Activated naive CD4-positive, alpha-beta T cell treated with anti-CD3 and anti-CD28 coated beads, Interleukin-2, amount 50 U/mL, for 72 hours (primary cell): ENCODE results near the gene TRIM46. TPM values are rescaled to one million over a fixed set of nuclear protein-coding genes. Genes with fewer than 3 reads are reported as not detected.
"Not testable (repeated sequence)": the region's sequence is repeated elsewhere in the genome, so short reads cannot be mapped to it uniquely, and the experiment has no call there.

Experiments used
- ATAC-seq, 2 donors: fragments of 150-1000 bp; cut with Tn5 transposase; 2 replicates each; pipeline ENCODE4 v1.10.0; 2021; ENCODE audit warnings: mild to moderate bottlenecking in 2 of 2, moderate library complexity in 2 of 2
- DNase-seq, 2 donors: peaks; one replicate each; pipeline ENCODE4 v3.0.0; 2021 to 2022; ENCODE audit warnings: low spot score in 2 of 2
- H3K27ac Mint-ChIP-seq, 2 donors: one replicate each; pipeline ENCODE4 v1.8.0; 2022; ENCODE audit warnings: mild to moderate bottlenecking in 2 of 2, mixed read lengths in 2 of 2
- H3K36me3 Mint-ChIP-seq, 2 donors: one replicate each; pipeline ENCODE4 v1.8.0; 2022; ENCODE audit warnings: mixed read lengths in 2 of 2
- H3K9me3 Mint-ChIP-seq, 2 donors: one replicate each; pipeline ENCODE4 v1.8.0; 2022; ENCODE audit warnings: mixed read lengths in 2 of 2
- total RNA-seq, 2 donors: library from RNA; stranded (reverse); gene quantifications; one replicate each; pipeline ENCODE4 v1.2.3, GENCODE V29; 2022

The TRIM46 gene
- total RNA-seq, 2 donors from 2014 or later = 6.8 to 15.2 TPM

DNA sequence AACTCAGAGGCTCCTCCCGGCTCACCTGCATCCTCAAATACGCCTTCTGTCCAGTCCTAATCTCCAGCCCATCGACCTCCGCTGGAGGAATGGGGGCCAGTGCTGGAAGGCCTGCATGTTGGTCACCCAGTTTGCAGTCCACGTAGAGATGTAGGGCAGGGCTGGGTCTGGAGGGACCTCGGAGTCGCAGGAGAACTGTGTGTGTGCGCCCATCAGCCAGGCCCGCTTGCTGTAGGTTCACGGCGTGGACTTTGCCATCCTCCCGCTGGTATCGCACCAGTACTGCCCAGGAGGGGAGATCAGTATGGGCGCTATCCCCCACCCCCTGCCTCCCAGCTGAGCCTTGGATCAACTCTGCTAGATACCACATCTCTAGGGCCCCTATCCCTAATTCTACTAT lies 31.4 kb downstream of the TRIM46 start:
- no peak for ATAC-seq
- Mint-ChIP-seq H3K9me3 (no peaks in the 10 kb centered on the region), H3K27ac (no peak overlapping the region), H3K36me3 (no peaks in the 10 kb centered on the region)
- no peak for DNase-seq

DNA sequence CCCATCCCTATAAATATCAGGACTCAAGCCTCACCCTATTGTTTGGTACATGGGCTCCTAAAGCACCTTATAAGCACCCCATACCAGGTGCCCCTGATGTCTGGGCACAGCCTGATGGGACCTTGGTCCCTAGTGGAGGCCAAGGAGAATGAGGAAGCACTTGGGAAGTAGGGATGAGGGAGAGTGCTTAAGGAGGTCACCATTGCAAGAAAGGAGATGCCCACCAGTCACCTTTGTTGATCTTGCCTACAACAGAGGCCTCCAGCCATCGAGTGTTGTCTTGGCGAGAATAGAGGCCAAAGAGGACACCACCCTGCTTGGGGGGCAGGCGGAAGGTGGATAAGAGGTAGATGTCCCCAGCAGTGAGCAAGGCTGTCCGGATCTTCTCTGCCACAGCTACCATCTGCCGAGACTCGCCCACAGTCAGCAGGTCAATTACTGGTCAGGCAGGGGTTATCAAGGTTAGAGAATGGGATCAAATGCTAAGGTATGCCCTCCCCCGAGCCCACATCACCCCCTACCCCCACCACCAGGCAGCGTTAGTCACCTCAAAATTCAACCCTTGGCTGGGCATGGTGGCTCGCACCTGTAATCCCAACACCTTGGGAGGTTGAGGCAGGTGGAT lies 32.4 kb downstream of the TRIM46 start:
- Mint-ChIP-seq H3K36me3 (no peaks in the 10 kb centered on the region), H3K27ac (peak overlapping the region in 1 of 2 donors; percentile 93), H3K9me3 (no peaks in the 10 kb centered on the region)
- DNase-seq = no peak
- ATAC-seq = no peak

DNA sequence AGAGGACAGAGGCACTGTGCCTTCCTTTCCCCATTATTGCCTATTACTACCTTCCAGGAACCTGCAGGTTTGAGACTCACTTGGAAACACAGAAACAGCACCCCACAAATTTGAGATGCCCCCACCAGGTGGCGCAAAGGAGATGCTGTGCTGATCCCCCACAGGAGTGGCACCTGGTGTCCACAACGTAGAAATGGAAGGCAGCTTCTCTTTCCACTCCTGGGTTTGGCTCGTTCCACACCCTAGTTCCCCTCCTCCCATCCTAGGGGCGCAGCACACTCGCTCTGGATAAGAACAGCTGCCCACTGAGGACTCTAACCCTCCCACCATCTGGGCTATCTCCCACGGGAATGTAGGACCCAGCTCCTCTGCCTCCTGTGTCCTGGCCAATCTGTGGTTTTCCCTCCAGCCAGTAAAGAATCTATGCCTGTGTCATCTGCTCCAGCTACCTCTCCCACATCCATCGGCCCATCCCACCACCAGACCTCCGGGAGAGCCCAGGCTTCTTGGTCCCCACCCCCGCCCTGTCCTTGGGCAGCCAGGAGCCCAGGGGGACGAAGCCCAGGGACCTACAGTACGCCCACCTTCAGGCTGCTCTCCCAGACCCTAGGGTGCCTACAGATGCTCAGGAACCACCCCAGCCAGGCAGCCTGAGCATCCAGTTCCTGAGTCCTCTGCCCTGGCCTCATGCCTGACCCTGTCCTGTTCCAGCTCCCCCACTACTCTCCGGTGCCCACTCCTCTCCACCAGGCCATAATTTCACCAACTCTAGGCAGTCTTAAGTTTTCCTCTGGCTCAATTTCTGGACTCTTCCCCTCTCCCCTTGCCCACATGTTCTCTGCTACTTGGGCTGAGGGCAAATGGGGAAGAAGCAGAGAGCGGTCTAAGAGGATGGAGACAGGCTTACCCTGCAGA lies 33.5 kb downstream of the TRIM46 start:
- no peaks in the 10 kb centered on the region for H3K9me3 Mint-ChIP-seq
- H3K36me3 Mint-ChIP-seq = no peaks in the 10 kb centered on the region
- ATAC-seq (peak; percentile 39 to 53), DNase-seq (peak; percentile 81 to 96)
- H3K27ac Mint-ChIP-seq = peak overlapping the region; percentile 46 to 93

DNA sequence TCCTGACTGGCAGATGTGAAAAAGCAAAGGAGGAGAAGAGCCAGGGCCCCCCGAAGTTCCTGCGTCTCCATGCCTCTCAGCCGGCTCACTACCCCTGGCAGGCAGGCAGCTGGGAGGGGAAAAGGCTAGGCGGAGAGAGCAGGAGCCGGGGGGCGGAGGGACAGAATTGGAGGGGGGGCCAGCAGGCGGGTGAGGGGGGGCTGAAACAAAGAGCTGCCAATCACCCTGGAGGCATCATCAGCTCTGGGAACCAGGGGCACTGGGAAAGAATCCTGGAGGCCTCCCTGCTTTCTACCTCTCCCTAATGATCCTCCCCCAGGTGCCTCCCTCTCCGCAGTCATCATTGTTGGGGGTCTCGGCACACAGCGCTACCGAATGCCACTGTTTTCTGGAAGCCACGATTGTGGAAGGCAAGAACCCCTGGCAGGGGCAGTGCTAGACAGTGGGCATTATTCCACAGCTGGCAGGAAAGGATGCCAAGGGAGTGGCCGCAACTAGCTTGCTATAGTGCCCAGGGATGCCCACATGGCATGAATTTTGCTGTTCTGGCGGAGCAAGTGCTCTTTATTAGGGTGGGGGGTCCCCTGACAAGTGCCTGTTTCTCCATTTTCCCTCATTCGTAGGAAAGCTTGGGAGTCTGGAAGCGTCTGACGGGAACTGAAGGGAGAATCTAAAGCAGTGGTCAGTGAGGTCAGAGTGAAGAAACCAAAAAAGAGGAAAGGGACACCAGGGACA lies 34.3 kb downstream of the TRIM46 start, which contains the start of gene THBS3:
TSS of gene THBS3 (minus strand) at position 92 of the 735 bp plus-strand sequence. CDS start at position 71, 21 bp downstream.
- DNase-seq (no peak), ATAC-seq (no peak)
- H3K9me3 Mint-ChIP-seq = no peaks in the 10 kb centered on the region
- H3K27ac Mint-ChIP-seq = peak within 1 kb of the TSS; percentile 93 to 96
- H3K36me3 Mint-ChIP-seq = no peaks in the 10 kb centered on the region

DNA sequence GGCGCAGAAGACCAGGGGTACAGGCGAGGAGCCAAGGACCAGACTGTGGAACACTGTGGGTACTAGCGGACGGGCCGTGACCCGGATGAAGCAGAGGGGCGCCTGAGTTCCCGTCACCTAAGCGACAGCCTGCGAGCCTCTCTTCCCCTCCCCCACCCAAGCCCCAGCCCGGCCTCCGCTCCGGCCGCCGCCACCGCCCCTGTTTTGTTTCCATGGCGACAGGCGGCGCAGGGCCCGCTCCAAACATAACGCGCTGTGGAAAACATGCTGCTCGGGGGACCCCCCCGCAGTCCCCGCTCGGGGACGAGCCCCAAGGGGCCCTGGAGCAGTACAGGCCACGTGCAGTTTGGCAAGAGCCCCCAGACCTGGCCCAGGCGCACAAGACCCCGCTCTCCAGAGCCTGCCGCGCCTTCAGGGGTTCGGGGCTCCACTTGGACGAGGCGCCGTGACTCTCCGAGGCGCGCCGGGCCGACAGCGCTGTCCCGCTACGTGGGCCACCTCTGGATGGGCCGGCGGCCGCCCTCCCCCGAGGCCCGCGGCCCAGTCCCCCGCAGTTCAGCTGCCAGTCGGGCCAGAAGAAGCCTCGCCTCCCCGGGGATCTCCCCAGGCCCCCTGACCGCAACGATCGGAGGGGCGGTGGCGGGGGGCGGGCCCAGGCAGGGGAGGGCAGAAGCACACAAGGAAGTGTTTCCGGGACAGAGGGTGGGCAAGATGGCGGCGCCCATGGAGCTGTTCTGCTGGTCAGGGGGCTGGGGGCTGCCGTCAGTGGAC lies 35.1 kb downstream of the TRIM46 start, which contains the start of gene MTX1:
TSS of gene MTX1 (plus strand) at position 155 of the 771 bp plus-strand sequence. CDS start at position 265, 110 bp downstream.
- DNase-seq = peak; percentile 84 to 88
- peak; percentile 85 to 89 for ATAC-seq
- Mint-ChIP-seq H3K9me3 (no peaks in the 10 kb centered on the region), H3K36me3 (no peaks in the 10 kb centered on the region), H3K27ac (peak within 1 kb of the TSS; percentile 93 to 96)

DNA sequence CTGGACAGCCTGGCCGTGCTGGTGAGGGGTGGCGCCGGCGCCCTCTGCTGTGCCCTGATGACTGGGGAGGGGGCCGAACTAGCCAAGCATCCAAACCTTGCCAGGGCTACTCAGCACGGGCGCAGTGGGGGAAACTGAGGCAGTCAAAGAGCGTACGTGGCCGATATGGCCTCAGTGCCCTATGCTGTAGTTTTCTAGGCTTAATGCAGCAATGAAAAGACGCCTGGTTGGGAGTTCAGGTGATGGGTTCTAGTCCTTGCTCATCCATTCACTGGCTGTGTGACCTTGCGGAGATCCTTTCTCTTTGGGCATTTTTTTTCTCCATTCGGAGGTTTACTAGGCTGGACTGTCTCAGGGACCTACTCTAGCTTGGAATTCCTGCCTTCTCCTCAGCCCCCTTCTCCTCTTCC lies 35.7 kb downstream of the TRIM46 start:
- Mint-ChIP-seq H3K27ac (peak overlapping the region; percentile 91 to 93), H3K9me3 (no peaks in the 10 kb centered on the region), H3K36me3 (no peaks in the 10 kb centered on the region)
- ATAC-seq (no peak), DNase-seq (no peak)

DNA sequence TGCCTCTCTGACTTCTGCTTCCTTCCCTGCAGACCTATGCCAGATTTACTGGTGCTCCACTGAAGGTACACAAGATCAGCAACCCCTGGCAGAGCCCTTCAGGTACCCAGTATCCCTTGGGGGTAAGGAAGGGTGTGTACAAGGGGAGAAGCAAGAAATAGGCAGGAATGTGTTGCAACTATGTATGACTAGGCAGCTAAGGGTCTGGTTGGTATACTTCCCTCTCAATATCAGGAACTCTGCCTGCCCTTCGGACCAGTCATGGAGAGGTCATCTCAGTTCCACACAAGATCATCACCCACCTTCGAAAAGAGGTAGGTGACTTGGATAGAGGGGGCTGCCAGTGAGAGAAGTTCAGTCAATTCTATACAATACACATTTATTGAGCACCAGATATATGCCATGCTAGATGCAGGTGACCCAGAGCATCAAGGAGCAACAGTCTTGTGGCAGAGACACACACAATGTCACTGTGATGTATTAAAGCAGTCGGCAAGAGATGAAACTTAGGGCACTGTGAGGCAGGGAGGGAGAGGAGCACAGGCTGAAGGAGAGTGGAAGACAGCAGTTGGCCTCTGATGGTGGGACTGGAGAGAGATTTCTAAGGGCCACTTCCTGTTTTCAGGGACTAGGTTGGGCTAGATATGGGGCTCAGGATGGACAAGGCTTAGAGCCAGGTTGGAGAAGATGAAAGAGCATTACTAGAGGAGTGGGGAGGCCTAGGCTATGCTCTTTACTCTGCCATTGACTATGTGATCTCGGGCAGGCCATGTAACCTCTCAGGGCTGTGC lies 36.9 kb downstream of the TRIM46 start:
- no peak overlapping the region for H3K27ac Mint-ChIP-seq

DNA sequence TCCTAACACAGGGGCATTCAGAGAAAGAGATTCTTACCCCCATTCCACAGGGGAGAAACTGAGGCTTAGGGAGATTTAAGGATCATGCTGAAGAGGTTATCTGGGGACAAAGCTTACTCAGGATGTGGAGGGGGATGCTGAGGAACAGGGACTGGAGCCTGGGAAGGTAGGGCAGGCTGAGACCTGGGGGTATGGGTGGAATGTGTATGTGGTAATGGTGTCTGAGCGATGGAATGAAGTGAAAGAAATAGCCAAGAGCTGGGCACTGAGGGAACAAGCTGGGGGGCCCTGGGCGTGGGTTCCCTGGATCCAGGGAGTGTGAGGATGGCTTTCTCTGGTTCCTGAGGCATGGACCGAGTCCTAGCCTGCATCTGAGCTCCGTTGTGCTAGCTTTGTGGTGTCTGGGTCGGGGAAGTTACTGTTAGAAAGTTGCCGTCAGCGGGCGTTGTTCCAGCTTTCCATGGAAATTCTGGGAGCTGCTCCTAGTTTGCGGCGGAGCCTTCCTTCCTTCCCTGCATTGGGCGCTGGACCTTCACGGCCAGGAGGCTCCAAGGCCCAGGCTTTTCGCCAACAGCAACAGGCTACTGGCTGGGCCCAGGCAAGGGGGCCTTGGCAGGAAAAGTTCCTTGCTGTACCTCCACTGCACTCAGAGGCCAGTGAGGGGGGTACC lies 37.9 kb downstream of the TRIM46 start:
- not testable (repeated sequence) for H3K27ac Mint-ChIP-seq, H3K36me3 Mint-ChIP-seq, DNase-seq, ATAC-seq, H3K9me3 Mint-ChIP-seq

More for the DNA sequence above, 36.9 kb downstream of the TRIM46 start:
- DNase-seq (no peak), ATAC-seq (no peak)
- Mint-ChIP-seq H3K36me3 (no peaks in the 10 kb centered on the region), H3K9me3 (no peaks in the 10 kb centered on the region)

DNA sequence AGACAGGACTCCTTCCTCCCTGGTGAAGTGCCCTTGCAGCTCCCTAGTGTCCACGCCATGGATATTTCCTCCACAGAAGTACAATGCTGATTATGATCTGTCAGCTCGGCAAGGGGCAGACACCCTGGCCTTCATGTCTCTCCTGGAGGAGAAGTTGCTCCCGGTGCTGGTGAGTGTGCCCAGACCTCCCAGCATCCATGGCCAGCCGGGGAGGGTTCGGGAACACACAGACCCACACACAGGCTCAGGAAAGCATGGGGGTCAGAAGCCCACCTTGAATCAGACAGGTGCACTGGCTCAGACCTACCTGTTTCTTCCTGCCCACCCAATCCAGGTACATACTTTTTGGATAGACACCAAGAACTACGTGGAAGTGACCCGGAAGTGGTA lies 38.4 kb downstream of the TRIM46 start:
- not testable (repeated sequence) for H3K9me3 Mint-ChIP-seq, ATAC-seq, H3K27ac Mint-ChIP-seq, DNase-seq, H3K36me3 Mint-ChIP-seq

DNA sequence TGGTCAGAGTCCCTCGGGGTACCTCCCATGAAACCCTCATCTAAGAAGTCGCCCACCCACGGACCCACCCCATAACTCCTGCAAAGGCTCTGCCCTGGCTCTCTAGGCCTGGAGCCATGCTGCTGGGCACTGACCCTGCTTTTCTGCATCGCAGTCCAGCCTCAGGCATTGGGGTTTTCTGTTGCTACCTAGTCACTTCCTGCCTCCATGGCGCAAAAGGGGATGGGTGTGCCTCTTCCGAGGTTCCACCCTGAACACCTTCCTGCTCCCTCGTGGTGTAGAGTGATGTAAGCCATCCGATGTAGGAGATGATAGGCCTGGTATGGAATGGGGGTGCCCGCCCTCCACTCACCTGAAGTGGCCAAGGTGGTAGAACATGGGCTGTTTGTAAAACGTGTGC lies 41.1 kb downstream of the TRIM46 start:
- H3K27ac Mint-ChIP-seq = peak overlapping the region in 1 of 2 donors; percentile 6
- ATAC-seq = not testable (repeated sequence)

DNA sequence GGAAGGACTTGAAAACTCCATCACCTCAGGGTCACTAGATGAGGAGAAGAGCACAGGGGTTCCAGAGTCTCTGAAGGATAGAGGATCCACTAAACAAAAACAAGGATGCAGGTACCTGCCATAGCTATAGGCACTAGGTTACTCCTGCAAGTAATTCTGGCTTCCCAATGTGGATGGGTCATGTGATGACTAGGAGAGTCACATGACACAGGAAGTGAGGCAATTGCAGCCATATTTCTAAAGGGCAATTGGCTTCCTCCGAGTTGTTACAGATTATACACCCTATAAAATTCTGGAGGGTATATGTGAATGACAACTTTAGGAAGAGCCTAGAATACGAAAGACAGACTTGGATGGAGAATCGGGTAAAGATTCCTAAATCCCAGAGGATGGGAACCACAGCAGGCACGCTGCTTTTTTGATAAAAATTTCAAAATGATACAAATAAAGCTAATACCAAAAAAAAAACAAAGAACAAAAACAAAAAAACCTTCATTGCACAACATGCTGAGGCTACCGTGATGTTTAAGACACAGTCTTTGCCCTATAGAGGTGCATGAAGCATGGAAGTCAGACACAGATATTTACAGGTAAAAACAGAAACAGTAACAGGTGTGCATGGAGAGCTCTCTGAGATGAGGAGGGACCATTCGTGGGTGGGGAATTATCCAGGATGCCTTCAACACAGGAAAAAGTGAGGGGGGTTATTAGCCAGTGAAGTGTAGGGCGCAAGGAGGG lies 45.4 kb downstream of the TRIM46 start:
- peak; percentile 28 to 68 for ATAC-seq
- Mint-ChIP-seq H3K36me3 (no peaks in the 10 kb centered on the region), H3K9me3 (no peaks in the 10 kb centered on the region), H3K27ac (peak overlapping the region in 1 of 2 donors; percentile 67)
- DNase-seq = peak in 1 of 2 donors; percentile 36

More for the DNA sequence above, 41.1 kb downstream of the TRIM46 start:
- H3K36me3 Mint-ChIP-seq, H3K9me3 Mint-ChIP-seq, DNase-seq: not testable (repeated sequence)

DNA sequence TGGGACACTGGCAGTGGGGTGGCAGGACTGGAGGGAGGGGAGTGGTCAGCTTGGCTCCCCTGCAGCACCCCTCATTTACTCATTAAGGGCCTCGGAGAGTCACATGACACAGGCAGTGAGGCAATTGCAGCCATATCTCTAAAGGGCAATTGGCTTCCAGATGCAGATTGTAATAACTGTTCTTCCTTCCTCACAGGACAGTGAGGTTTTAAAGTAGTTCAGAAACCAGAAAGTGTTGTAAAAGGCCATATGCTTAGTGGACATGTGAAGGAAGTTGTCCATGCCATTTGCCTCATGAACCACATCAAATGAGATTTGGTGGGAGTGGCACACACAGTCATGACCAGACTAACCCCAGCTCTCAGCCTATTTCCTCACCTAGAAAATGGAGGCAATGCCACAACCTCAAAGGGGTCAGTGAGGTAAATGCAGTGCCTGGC lies 46.0 kb downstream of the TRIM46 start:
- Mint-ChIP-seq H3K36me3 (no peaks in the 10 kb centered on the region), H3K9me3 (no peaks in the 10 kb centered on the region), H3K27ac (peak overlapping the region in 1 of 2 donors; percentile 67)
- ATAC-seq (peak; percentile 60 to 80), DNase-seq (no peak)

DNA sequence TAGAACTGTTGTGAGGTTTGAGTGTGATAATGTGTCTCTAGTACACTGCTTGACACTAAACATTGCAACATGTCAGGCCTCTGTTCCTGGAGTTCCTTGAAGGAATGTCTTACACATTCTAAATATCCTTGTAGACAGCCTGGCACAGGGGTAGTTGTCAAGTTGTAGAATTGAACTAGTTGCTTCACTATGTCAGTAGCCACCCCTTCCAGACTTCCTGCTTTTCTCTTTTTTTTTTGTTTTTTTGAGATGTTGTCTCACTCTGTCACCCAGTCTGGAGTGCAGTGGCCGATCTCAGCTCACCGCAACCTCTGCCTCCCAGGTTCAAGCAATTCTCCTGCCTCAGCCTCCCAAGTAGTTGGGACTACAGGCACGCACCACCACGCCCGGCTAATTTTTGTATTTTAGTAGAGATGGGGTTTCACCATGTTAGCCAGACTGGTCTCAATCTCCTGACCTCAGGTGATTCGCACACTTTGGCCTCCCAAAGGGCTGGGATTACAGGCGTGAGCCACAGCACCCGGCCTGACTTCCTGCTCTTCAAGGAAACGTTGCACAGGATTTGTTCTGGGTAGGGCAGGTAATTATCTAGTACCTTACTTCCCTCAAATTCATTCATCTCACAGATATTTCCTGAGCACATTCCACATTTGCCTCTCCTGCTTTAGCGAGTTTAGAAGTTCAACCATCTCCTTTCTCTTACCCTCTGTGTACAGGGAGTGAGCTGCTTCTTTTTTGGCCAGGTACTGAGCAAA lies 46.7 kb downstream of the TRIM46 start:
- not testable (repeated sequence) for H3K9me3 Mint-ChIP-seq, H3K36me3 Mint-ChIP-seq, DNase-seq, ATAC-seq
- H3K27ac Mint-ChIP-seq = peak overlapping the region in 1 of 2 donors; percentile 67

DNA sequence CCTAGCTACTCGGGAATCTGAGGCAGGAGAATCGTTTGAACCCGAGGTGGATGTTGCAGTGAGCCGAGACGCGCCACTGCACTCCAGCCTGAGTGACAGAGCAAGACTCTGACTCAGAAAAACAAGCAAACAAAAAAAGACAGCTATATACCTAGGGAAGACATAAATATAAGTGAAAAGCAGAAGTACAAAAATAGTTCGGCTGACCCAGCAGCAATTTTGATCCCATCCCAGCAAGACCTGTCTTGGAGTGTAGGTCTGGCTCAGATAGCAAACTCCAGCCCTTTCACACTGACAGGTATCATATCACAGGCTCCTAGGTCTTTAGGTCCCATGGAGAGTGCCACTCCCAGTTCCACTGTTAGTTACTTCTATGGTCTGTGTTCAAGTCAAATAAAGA lies 49.4 kb downstream of the TRIM46 start:
- peaks cover 0 to 18% of the 10 kb centered on the region in 2 donors for H3K36me3 Mint-ChIP-seq
- H3K27ac Mint-ChIP-seq = no peak overlapping the region
- ATAC-seq (no peak), DNase-seq (no peak)
- no peaks in the 10 kb centered on the region for H3K9me3 Mint-ChIP-seq
